Amygdala (tissue), 56 donors: ENCODE data around the gene PRR33.
"Not testable (repeated sequence)": the region's sequence is repeated elsewhere in the genome, so short reads cannot be mapped to it uniquely, and the experiment has no call there.

Source experiments
- DNase-seq, 56 donors: peaks; one replicate each; lab custom pipeline; 2025; lab: John Stamatoyannopoulos, UW

The PRR33 gene

GRCh38 chr11:1892116-1892515 lies 421 bp upstream of the PRR33 start:
- DNase-seq = no peak

- DNase-seq = no peak
These were observed 552 bp downstream of the PRR33 start for GRCh38 chr11:1890856-1891830.

- DNase-seq = no peak
These were observed 1.5 kb downstream of the PRR33 start for GRCh38 chr11:1889941-1890855.

- no peak for DNase-seq
These were observed 2.3 kb downstream of the PRR33 start for GRCh38 chr11:1889224-1889930.

GRCh38 chr11:1888811-1889210 lies 2.9 kb downstream of the PRR33 start:
- no peak for DNase-seq

- no peak for DNase-seq
These were observed 3.3 kb downstream of the PRR33 start for GRCh38 chr11:1888347-1888753.

- DNase-seq = no peak
These were observed 4.0 kb downstream of the PRR33 start for GRCh38 chr11:1887451-1888346.

- DNase-seq = not testable (repeated sequence)
These were observed 5.1 kb downstream of the PRR33 start for GRCh38 chr11:1886551-1886950.

- no peak for DNase-seq
These were observed 7.4 kb downstream of the PRR33 start for GRCh38 chr11:1884303-1884700.

- DNase-seq = no peak
These were observed 8.1 kb downstream of the PRR33 start for GRCh38 chr11:1883346-1884302.

- peak in 35 of 56 donors; percentile 19 to 79 (median 51) for DNase-seq
These were observed 9.1 kb downstream of the PRR33 start for GRCh38 chr11:1882265-1883238.

- no peak for DNase-seq
These were observed 10.0 kb downstream of the PRR33 start for GRCh38 chr11:1881442-1882264.

GRCh38 chr11:1880746-1881441 lies 10.8 kb downstream of the PRR33 start:
- no peak for DNase-seq

GRCh38 chr11:1879941-1880720 lies 11.6 kb downstream of the PRR33 start:
- no peak for DNase-seq
